PFSK-1 (cell line): ENCODE measurements around the gene CHRNA9.
A peak's percentile ranks its signal among the peaks of the same experiment; 100 is the strongest.

ENCODE experiments used
- FOXP2 ChIP-seq: optimal IDR thresholded peaks from 2 replicates; pipeline ENCODE3; 2011; ENCODE audit warnings: borderline replicate concordance, control low read depth, inconsistent platforms; ENCODE audit not compliant: insufficient read depth; ENCODE audit errors: extremely low read length, extremely low read depth
- POLR2AphosphoS5 ChIP-seq: IDR thresholded peaks from 2 replicates; pipeline ENCODE4 v1.6.1; 2012; ENCODE audit warnings: low read depth, mild to moderate bottlenecking, control low read depth, low read length, moderate library complexity
- SIN3A ChIP-seq: IDR thresholded peaks from 2 replicates; pipeline ENCODE4 v1.6.1; 2012; ENCODE audit warnings: mild to moderate bottlenecking, low read length, moderate library complexity, borderline replicate concordance; ENCODE audit not compliant: insufficient read depth
- TAF1 ChIP-seq: IDR thresholded peaks from 2 replicates; pipeline ENCODE4 v1.6.1; 2012; ENCODE audit warnings: low read length, control low read depth, borderline replicate concordance; ENCODE audit not compliant: insufficient read depth
- TF ChIP-seq, protein P1 (sequence below), 2 experiments: IDR thresholded peaks; 2 replicates each; pipeline versions ENCODE4 v1.6.1 to v1.8.0; 2011 to 2012; ENCODE audit warnings: low read depth in 2 of 2, low read length in 2 of 2, control low read depth in 1 of 2, inconsistent platforms in 1 of 2, mild to moderate bottlenecking in 1 of 2, moderate library complexity in 1 of 2; ENCODE audit not compliant: insufficient read depth in 1 of 2

Gene CHRNA9

DNA sequence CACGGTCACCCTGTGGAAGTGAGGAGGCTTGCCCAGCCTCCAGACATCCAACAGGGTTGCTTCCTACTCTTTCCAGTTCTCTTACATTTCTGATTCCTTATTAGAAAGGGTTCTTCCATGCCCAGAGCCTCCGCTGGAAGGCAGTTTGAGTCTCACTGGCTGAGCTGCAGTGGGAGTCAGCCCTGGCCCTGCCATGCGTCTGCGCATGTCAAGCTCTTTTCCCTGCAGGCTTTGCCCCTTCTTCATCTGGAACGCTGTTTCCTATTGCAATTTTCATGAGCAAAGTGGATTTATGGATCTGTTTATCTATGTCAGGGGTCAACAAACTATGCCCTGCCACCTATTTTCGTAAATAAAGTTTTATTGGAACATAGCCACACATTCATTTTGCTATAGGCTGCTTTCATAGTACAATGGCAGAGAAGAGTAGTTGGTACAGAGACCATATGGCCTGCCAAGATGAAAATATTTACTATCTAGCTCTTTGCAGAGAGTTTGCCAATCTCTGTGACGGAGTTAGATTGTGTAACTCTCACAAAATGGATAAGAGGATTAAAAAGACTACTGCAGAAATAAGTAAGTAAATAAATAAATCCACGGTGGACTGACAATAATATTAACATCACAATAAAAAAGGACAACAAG, 3.9 kb upstream of the CHRNA9 start:
- TF ChIP-seq POLR2AphosphoS5: no peak
- no peak for TF ChIP-seq TAF1
- no peak for TF ChIP-seq FOXP2
- TF ChIP-seq, protein P1, sequence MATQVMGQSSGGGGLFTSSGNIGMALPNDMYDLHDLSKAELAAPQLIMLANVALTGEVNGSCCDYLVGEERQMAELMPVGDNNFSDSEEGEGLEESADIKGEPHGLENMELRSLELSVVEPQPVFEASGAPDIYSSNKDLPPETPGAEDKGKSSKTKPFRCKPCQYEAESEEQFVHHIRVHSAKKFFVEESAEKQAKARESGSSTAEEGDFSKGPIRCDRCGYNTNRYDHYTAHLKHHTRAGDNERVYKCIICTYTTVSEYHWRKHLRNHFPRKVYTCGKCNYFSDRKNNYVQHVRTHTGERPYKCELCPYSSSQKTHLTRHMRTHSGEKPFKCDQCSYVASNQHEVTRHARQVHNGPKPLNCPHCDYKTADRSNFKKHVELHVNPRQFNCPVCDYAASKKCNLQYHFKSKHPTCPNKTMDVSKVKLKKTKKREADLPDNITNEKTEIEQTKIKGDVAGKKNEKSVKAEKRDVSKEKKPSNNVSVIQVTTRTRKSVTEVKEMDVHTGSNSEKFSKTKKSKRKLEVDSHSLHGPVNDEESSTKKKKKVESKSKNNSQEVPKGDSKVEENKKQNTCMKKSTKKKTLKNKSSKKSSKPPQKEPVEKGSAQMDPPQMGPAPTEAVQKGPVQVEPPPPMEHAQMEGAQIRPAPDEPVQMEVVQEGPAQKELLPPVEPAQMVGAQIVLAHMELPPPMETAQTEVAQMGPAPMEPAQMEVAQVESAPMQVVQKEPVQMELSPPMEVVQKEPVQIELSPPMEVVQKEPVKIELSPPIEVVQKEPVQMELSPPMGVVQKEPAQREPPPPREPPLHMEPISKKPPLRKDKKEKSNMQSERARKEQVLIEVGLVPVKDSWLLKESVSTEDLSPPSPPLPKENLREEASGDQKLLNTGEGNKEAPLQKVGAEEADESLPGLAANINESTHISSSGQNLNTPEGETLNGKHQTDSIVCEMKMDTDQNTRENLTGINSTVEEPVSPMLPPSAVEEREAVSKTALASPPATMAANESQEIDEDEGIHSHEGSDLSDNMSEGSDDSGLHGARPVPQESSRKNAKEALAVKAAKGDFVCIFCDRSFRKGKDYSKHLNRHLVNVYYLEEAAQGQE (IDR thresholded peaks at IDR 0.05; ENCODE audit: insufficient read depth in 1 of 2, low read depth in 2 of 2, low read length in 2 of 2): no peak
- no peak for TF ChIP-seq SIN3A

- TF ChIP-seq TAF1 (no peak), FOXP2 (no peak), POLR2AphosphoS5 (no peak), SIN3A (no peak)
- TF ChIP-seq, protein P1 (IDR thresholded peaks at IDR 0.05; ENCODE audit: insufficient read depth in 1 of 2, low read depth in 2 of 2, low read length in 2 of 2): no peak
Measured at GRCh38 chr4:40331961-40332360, 3.2 kb upstream of the CHRNA9 start.

DNA sequence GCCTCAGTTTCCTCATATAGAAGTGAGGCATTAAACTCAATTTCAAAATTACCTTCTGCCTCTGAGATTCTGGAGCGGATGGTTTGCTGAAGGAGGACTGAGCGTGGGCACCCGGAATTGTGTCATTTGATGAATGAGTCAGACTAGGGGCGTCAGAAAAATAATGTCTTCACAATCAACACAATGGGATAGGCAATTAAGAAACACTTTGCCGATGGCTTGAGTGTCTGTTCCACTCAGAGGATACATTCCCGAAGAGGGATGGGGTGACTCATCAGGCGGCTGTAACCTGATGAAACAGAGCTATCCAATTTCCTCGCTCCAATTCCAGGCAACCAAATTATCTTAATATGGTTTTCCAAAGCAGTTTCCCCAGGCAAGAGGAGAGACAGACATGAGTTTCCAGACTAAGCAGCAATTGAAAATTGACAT, 1.2 kb upstream of the CHRNA9 start:
- TF ChIP-seq FOXP2: no peak
- peak; percentile 58; the same call in 1 of the 2 replicates for TF ChIP-seq TAF1
- TF ChIP-seq, protein P1 (IDR thresholded peaks at IDR 0.05; ENCODE audit: insufficient read depth in 1 of 2, low read depth in 2 of 2, low read length in 2 of 2): peak in 1 of 2 experiments; percentile 43; a peak in 1 of 4 replicates
- TF ChIP-seq SIN3A: 0 out of 2 replicates have a peak, but pooled peaks have one; percentile 76
- TF ChIP-seq POLR2AphosphoS5: peak; percentile 71

GRCh38 chr4:40335525-40335894, 377 bp downstream of the CHRNA9 start:
- TF ChIP-seq SIN3A (no peak), POLR2AphosphoS5 (0 out of 2 replicates have a peak, but pooled peaks have one; percentile 2)

GRCh38 chr4:40337051-40337450, 1.9 kb downstream of the CHRNA9 start:
- TF ChIP-seq SIN3A: peak; percentile 28; the same call in 1 of the 2 replicates
- no peak for TF ChIP-seq FOXP2

- TF ChIP-seq FOXP2 (no peak), POLR2AphosphoS5 (no peak), SIN3A (no peak), TAF1 (no peak)
- TF ChIP-seq, protein P1 (IDR thresholded peaks at IDR 0.05; ENCODE audit: insufficient read depth in 1 of 2, low read depth in 2 of 2, low read length in 2 of 2): no peak
Measured at GRCh38 chr4:40337523-40337922, 2.4 kb downstream of the CHRNA9 start.
